K562 (cell line): ENCODE measurements around the gene MTA1. TPM values are rescaled to one million over a fixed set of nuclear protein-coding genes. Genes with fewer than 3 reads are reported as not detected.

ENCODE experiments used
- ARID1B ChIP-seq: fragments of 450-650 bp; IDR thresholded peaks from 2 replicates; pipeline ENCODE4 v1.6.1; 2016; ENCODE audit warnings: antibody characterized with exemption, mild to moderate bottlenecking, inconsistent platforms
- ARID3B ChIP-seq: fragments of 250-450 bp; sonication (Bioruptor Pico); IDR thresholded peaks from 2 replicates; pipeline ENCODE4 v1.4.0; 2020; ENCODE audit warnings: borderline replicate concordance
- CCNT2 ChIP-seq: IDR thresholded peaks from 2 replicates; pipeline ENCODE4 v1.6.1; 2011; ENCODE audit warnings: borderline replicate concordance, low read depth, mild to moderate bottlenecking, moderate library complexity, mixed read lengths, low read length; ENCODE audit not compliant: insufficient read length; ENCODE audit errors: extremely low read depth
- COPS2 ChIP-seq: fragments of 450-650 bp; conservative IDR thresholded peaks from 2 replicates; pipeline ENCODE4 v1.6.1; 2016; ENCODE audit warnings: mild to moderate bottlenecking, moderate library complexity
- EGR1 ChIP-seq: fragments of 450-650 bp; conservative IDR thresholded peaks from 2 replicates; pipeline ENCODE4 v1.6.1; 2017; ENCODE audit warnings: mild to moderate bottlenecking
- HNRNPLL ChIP-seq: fragments of 200-400 bp; formaldehyde crosslinking; IDR thresholded peaks from 2 replicates; pipeline ENCODE4 v1.6.1; 2017; ENCODE audit warnings: low read length, low read depth, mild to moderate bottlenecking; ENCODE audit not compliant: poor library complexity, severe bottlenecking
- MYC ChIP-seq, 2 experiments: fragments of 250-450 bp in 1 of 2; sonication (Bioruptor Pico) in 1 of 2; IDR thresholded peaks; 2 replicates each; pipeline versions ENCODE4 v1.5.1 to v1.6.1; 2012 to 2021; ENCODE audit warnings: low read depth in 2 of 2, borderline replicate concordance in 1 of 2, improper control_type of control experiment in 1 of 2, low read length in 1 of 2, mild to moderate bottlenecking in 1 of 2, moderate library complexity in 1 of 2
- POLR2A ChIP-seq: fragments of 450-650 bp; conservative IDR thresholded peaks from 2 replicates; pipeline ENCODE4 v1.6.1; 2016
- SMARCA5 ChIP-seq: fragments of 450-650 bp; IDR thresholded peaks from 2 replicates; pipeline ENCODE4 v1.6.1; 2016
- TEAD2 ChIP-seq: fragments of 450-650 bp; IDR thresholded peaks from 2 replicates; pipeline ENCODE4 v1.6.1; 2016; ENCODE audit warnings: missing genetic modification characterization, control low read depth, missing compliant biosample characterization
- TOE1 ChIP-seq, 2 experiments: fragments of 450-650 bp in 1 of 2; sonication (generic) in 1 of 2; formaldehyde crosslinking in 1 of 2; IDR thresholded peaks; 2 replicates each; pipeline versions ENCODE4 v1.7.1 to v1.8.0; 2016 to 2022; ENCODE audit warnings: borderline replicate concordance in 2 of 2, mild to moderate bottlenecking in 2 of 2, antibody characterized with exemption in 1 of 2, inconsistent platforms in 1 of 2, low read depth in 1 of 2, missing genetic modification reagents in 1 of 2, moderate library complexity in 1 of 2
- ZBTB2 ChIP-seq: fragments of 450-650 bp; IDR thresholded peaks from 2 replicates; pipeline ENCODE4 v1.6.1; 2016; ENCODE audit warnings: antibody characterized with exemption
- ZFP36 ChIP-seq: fragments of 150-350 bp; IDR thresholded peaks from 2 replicates; pipeline ENCODE4 v1.6.1; 2018; ENCODE audit warnings: low read length, low read depth; ENCODE audit not compliant: partially characterized antibody
- ZNF253 ChIP-seq: fragments of 250-450 bp; sonication (Bioruptor Pico); conservative IDR thresholded peaks from 2 replicates; pipeline ENCODE4 v1.6.1; 2021; ENCODE audit warnings: mild to moderate bottlenecking
- ZNF584 ChIP-seq: fragments of 200-800 bp; sonication (Bioruptor generic); IDR thresholded peaks from 2 replicates; pipeline ENCODE4 v1.6.1; 2016; ENCODE audit warnings: low read depth, mild to moderate bottlenecking, missing genetic modification characterization, missing compliant biosample characterization
- polyA plus RNA-seq, 8 experiments: library from polyadenylated mRNA; depleted of rRNA in 4 of 8; stranded (reverse) in 5 of 8; unstranded in 3 of 8; fragments of >200 nt; fragmentation: Nextera tagmentation in 2 of 8; fragmentation: Illumina TruSeq in 1 of 8; extraction: Ambion mirVana in 2 of 8; extraction: Trizol in 1 of 8; gene quantifications; 2 replicates each; pipeline versions ENCODE4 v1.2.1 to v1.2.3, GENCODE V29; 2011 to 2014; ENCODE audit warnings: inconsistent platforms in 1 of 8, missing spikeins in 1 of 8
- total RNA-seq, 7 experiments: library from RNA; depleted of rRNA in 6 of 7; stranded (reverse); fragments of >200 nt in 6 of 7; fragmentation: Illumina TruSeq in 2 of 7; extraction: Trizol in 2 of 7; gene quantifications; 2 replicates each; pipeline versions ENCODE4 v1.2.1 to v1.2.3, GENCODE V29; 2011 to 2021; ENCODE audit warnings: low replicate concordance in 1 of 7
- TF ChIP-seq, protein P1 (sequence below): fragments of 250-450 bp; sonication (Bioruptor Pico); IDR thresholded peaks from 2 replicates; pipeline ENCODE4 v1.8.0; 2021; ENCODE audit warnings: borderline replicate concordance, mild to moderate bottlenecking, moderate library complexity; ENCODE audit not compliant: poor library complexity, severe bottlenecking
- TF ChIP-seq, protein P2 (sequence below), 2 experiments: IDR thresholded peaks; 2 replicates each; pipeline ENCODE4 v1.6.1; 2012; ENCODE audit warnings: improper control_type of control experiment in 2 of 2, low read depth in 2 of 2, low read length in 2 of 2, borderline replicate concordance in 1 of 2

Gene MTA1
- total and polyA plus RNA-seq, 9 of the 15 experiments (the other 6 are each of a cell fraction or from before 2014, with no cell fraction given): 0.13 to 118 (median 32.3) TPM

- TF ChIP-seq, protein P1, sequence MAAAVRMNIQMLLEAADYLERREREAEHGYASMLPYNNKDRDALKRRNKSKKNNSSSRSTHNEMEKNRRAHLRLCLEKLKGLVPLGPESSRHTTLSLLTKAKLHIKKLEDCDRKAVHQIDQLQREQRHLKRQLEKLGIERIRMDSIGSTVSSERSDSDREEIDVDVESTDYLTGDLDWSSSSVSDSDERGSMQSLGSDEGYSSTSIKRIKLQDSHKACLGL (CRISPR knock-in tag): no peak
- TF ChIP-seq COPS2: no peak
- TF ChIP-seq HNRNPLL: peak; percentile 35
- TF ChIP-seq ZFP36: peak; percentile 82
- peak; percentile 39; the same call in 1 of the 2 replicates for TF ChIP-seq TOE1 (IDR thresholded peaks at IDR 0.05; ENCODE audit: borderline replicate concordance)
- no peak for TF ChIP-seq TOE1 (CRISPR knock-in tag; IDR thresholded peaks at IDR 0.05; ENCODE audit: borderline replicate concordance, low read depth)
- peak; percentile 27 for TF ChIP-seq ARID1B
- no peak for TF ChIP-seq ARID3B (CRISPR knock-in tag)
- no peak for TF ChIP-seq ZNF584 (CRISPR knock-in tag)
- peak; percentile 84 for TF ChIP-seq EGR1
- TF ChIP-seq ZNF253 (CRISPR knock-in tag): no peak
- peak; percentile 17 for TF ChIP-seq CCNT2
- TF ChIP-seq POLR2A: 0 out of 2 replicates have a peak, but pooled peaks have one; percentile 48
- no peak for TF ChIP-seq SMARCA5
- 0 out of 2 replicates have a peak, but pooled peaks have one; percentile 43 for TF ChIP-seq ZBTB2
- no peak for TF ChIP-seq TEAD2 (tag)
- peak; percentile 52 for TF ChIP-seq MYC (IDR thresholded peaks at IDR 0.05; ENCODE audit: low read depth, low read length)
- no peak for TF ChIP-seq MYC (CRISPR knock-in tag; IDR thresholded peaks at IDR 0.05; ENCODE audit: borderline replicate concordance, low read depth)
- TF ChIP-seq, protein P2, sequence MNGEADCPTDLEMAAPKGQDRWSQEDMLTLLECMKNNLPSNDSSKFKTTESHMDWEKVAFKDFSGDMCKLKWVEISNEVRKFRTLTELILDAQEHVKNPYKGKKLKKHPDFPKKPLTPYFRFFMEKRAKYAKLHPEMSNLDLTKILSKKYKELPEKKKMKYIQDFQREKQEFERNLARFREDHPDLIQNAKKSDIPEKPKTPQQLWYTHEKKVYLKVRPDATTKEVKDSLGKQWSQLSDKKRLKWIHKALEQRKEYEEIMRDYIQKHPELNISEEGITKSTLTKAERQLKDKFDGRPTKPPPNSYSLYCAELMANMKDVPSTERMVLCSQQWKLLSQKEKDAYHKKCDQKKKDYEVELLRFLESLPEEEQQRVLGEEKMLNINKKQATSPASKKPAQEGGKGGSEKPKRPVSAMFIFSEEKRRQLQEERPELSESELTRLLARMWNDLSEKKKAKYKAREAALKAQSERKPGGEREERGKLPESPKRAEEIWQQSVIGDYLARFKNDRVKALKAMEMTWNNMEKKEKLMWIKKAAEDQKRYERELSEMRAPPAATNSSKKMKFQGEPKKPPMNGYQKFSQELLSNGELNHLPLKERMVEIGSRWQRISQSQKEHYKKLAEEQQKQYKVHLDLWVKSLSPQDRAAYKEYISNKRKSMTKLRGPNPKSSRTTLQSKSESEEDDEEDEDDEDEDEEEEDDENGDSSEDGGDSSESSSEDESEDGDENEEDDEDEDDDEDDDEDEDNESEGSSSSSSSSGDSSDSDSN (IDR thresholded peaks at IDR 0.05; ENCODE audit: borderline replicate concordance in 1 of 2, low read depth in 2 of 2, low read length in 2 of 2): peak in 1 of 2 experiments; percentile 52; a peak in 1 of 4 replicates
These were observed 70.1 kb downstream of the MTA1 start (continued) for GRCh38 chr14:105489542-105490266.
